GM21737 (cell line): ENCODE measurements around the gene ADAMTS17.

Experiments
- ATAC-seq: cut with Tn5 transposase; IDR thresholded peaks from one replicate; pipeline ENCODE4 v1.9.1; 2021; ENCODE audit warnings: mild to moderate bottlenecking, moderate library complexity; ENCODE audit not compliant: unreplicated experiment

ADAMTS17 gene

GRCh38 chr15:100141311-100142001, 200.3 kb downstream of the ADAMTS17 start:
- no peak for ATAC-seq

GRCh38 chr15:100140527-100141308, 201.1 kb downstream of the ADAMTS17 start:
- ATAC-seq, result no peak

GRCh38 chr15:100134586-100134985, 207.2 kb downstream of the ADAMTS17 start:
- no peak for ATAC-seq

GRCh38 chr15:100134089-100134583, 207.6 kb downstream of the ADAMTS17 start:
- ATAC-seq, result no peak

- no peak for ATAC-seq
Observed at GRCh38 chr15:100133001-100133400, 208.8 kb downstream of the ADAMTS17 start.

GRCh38 chr15:100132309-100132708, 209.5 kb downstream of the ADAMTS17 start:
- no peak for ATAC-seq

- ATAC-seq, result no peak
Observed at GRCh38 chr15:100131321-100132224, 210.2 kb downstream of the ADAMTS17 start.

GRCh38 chr15:100129677-100130076, 212.1 kb downstream of the ADAMTS17 start:
- ATAC-seq, result no peak

- ATAC-seq, result no peak
Observed at GRCh38 chr15:100125401-100126191, 216.2 kb downstream of the ADAMTS17 start.

- ATAC-seq, result no peak
Observed at GRCh38 chr15:100124936-100125335, 216.8 kb downstream of the ADAMTS17 start.

- no peak for ATAC-seq
Observed at GRCh38 chr15:100124361-100124760, 217.4 kb downstream of the ADAMTS17 start.

GRCh38 chr15:100123611-100124010, 218.2 kb downstream of the ADAMTS17 start:
- no peak for ATAC-seq

GRCh38 chr15:100121285-100121684, 220.5 kb downstream of the ADAMTS17 start:
- no peak for ATAC-seq

- no peak for ATAC-seq
Observed at GRCh38 chr15:100120111-100120510, 221.7 kb downstream of the ADAMTS17 start.

GRCh38 chr15:100118546-100118945, 223.2 kb downstream of the ADAMTS17 start:
- ATAC-seq, result no peak

GRCh38 chr15:100116416-100117190, 225.2 kb downstream of the ADAMTS17 start:
- no peak for ATAC-seq

- ATAC-seq, result no peak
Observed at GRCh38 chr15:100115711-100116090, 226.1 kb downstream of the ADAMTS17 start.

GRCh38 chr15:100115066-100115710, 226.6 kb downstream of the ADAMTS17 start:
- no peak for ATAC-seq

- no peak for ATAC-seq
Observed at GRCh38 chr15:100114571-100114970, 227.2 kb downstream of the ADAMTS17 start.
